WTC11 (cell line): ENCODE measurements around the gene KLB. TPM values are rescaled to one million over a fixed set of nuclear protein-coding genes. Genes with fewer than 3 reads are reported as not detected.

ENCODE experiments used
- ATAC-seq: fragments of 200-7000 bp; cut with Tn5 transposase; 2 replicates; pipeline ENCODE4 v1.10.0; 2021; ENCODE audit warnings: mild to moderate bottlenecking, moderate library complexity
- CTCF ChIA-PET: fragments of 300-600 bp; sonication (Branson Sonifier 250); formaldehyde crosslinking; loops from one replicate; lab custom pipeline; 2021; ENCODE audit warnings: antibody characterized with exemption; lab: Charles Lee
- POLR2A ChIA-PET: fragments of 350-600 bp; sonication (Branson Sonifier 250); formaldehyde crosslinking; loops from one replicate; lab custom pipeline; 2021; ENCODE audit warnings: antibody characterized with exemption; lab: Charles Lee
- DNase-seq: peaks from one replicate; pipeline ENCODE4 v3.0.0; 2021; ENCODE audit warnings: low spot score
- H3K27ac Mint-ChIP-seq: 2 replicates; pipeline ENCODE4 v1.8.0; 2021; ENCODE audit warnings: mixed read lengths
- H3K27me3 Mint-ChIP-seq: 2 replicates; pipeline ENCODE4 v1.8.0; 2021; ENCODE audit warnings: low read depth, mild to moderate bottlenecking, moderate library complexity, mixed read lengths
- H3K36me3 Mint-ChIP-seq: 2 replicates; pipeline ENCODE4 v1.8.0; 2021; ENCODE audit warnings: mixed read lengths
- H3K4me1 Mint-ChIP-seq: 2 replicates; pipeline ENCODE4 v1.8.0; 2022; ENCODE audit warnings: mixed read lengths
- H3K4me3 Mint-ChIP-seq: 2 replicates; pipeline ENCODE4 v1.8.0; 2021; ENCODE audit warnings: mild to moderate bottlenecking, moderate library complexity, mixed read lengths
- H3K9me3 Mint-ChIP-seq: 2 replicates; pipeline ENCODE4 v1.8.0; 2021; ENCODE audit warnings: mixed read lengths
- CREB1 ChIP-seq: sonication (generic); formaldehyde crosslinking; IDR thresholded peaks from 2 replicates; pipeline ENCODE4 v1.8.0; 2023; ENCODE audit warnings: mild to moderate bottlenecking, missing genetic modification reagents
- CTCF ChIP-seq: fragments of 200-600 bp; IDR thresholded peaks from 2 replicates; pipeline ENCODE4 v1.8.0; 2022; ENCODE audit warnings: antibody characterized with exemption
- E2F1 ChIP-seq: sonication (generic); formaldehyde crosslinking; IDR thresholded peaks from 2 replicates; pipeline ENCODE4 v1.8.0; 2022; ENCODE audit warnings: mild to moderate bottlenecking, missing genetic modification reagents
- HMGA2 ChIP-seq: fragments of 250-450 bp; sonication (Bioruptor Pico); IDR thresholded peaks from 2 replicates; pipeline ENCODE4 v1.4.0; 2021; ENCODE audit warnings: mild to moderate bottlenecking, moderate library complexity
- HMGXB4 ChIP-seq: sonication (generic); formaldehyde crosslinking; IDR thresholded peaks from 2 replicates; pipeline ENCODE4 v1.8.1; 2023; ENCODE audit warnings: mild to moderate bottlenecking, moderate library complexity, missing genetic modification reagents
- MYBL2 ChIP-seq: sonication (generic); formaldehyde crosslinking; IDR thresholded peaks from 2 replicates; pipeline ENCODE4 v1.8.1; 2023; ENCODE audit warnings: mild to moderate bottlenecking, moderate library complexity, missing genetic modification reagents
- NFE2L1 ChIP-seq: sonication (generic); formaldehyde crosslinking; IDR thresholded peaks from 2 replicates; pipeline ENCODE4 v1.8.1; 2023; ENCODE audit warnings: missing genetic modification reagents
- PRDM15 ChIP-seq: sonication (generic); formaldehyde crosslinking; IDR thresholded peaks from 2 replicates; pipeline ENCODE4 v1.8.0; 2022; ENCODE audit warnings: missing genetic modification reagents
- SMAD3 ChIP-seq: sonication (generic); formaldehyde crosslinking; IDR thresholded peaks from 2 replicates; pipeline ENCODE4 v1.8.0; 2022; ENCODE audit warnings: missing genetic modification reagents, mild to moderate bottlenecking, borderline replicate concordance
- STAT6 ChIP-seq: sonication (generic); formaldehyde crosslinking; conservative IDR thresholded peaks from 2 replicates; pipeline ENCODE4 v1.8.1; 2023; ENCODE audit warnings: mild to moderate bottlenecking, low read depth, missing genetic modification reagents, moderate library complexity
- TCF7 ChIP-seq: sonication (generic); formaldehyde crosslinking; IDR thresholded peaks from 2 replicates; pipeline ENCODE4 v1.8.0; 2022; ENCODE audit warnings: mild to moderate bottlenecking, low read depth, missing genetic modification reagents, moderate library complexity
- USF2 ChIP-seq: sonication (generic); formaldehyde crosslinking; IDR thresholded peaks from 2 replicates; pipeline ENCODE4 v1.8.1; 2023; ENCODE audit warnings: mild to moderate bottlenecking, missing genetic modification reagents, moderate library complexity
- ZNF138 ChIP-seq: sonication (generic); formaldehyde crosslinking; conservative IDR thresholded peaks from 2 replicates; pipeline ENCODE4 v1.8.1; 2022; ENCODE audit warnings: mild to moderate bottlenecking, moderate library complexity, missing genetic modification reagents
- ZNF232 ChIP-seq: sonication (generic); formaldehyde crosslinking; IDR thresholded peaks from 2 replicates; pipeline ENCODE4 v1.8.0; 2022; ENCODE audit warnings: mild to moderate bottlenecking, missing genetic modification reagents
- ZNF396 ChIP-seq: fragments of 250-450 bp; sonication (Bioruptor Pico); IDR thresholded peaks from 2 replicates; pipeline ENCODE4 v1.8.0; 2021; ENCODE audit warnings: mild to moderate bottlenecking, moderate library complexity, borderline replicate concordance
- total RNA-seq: library from RNA; stranded (reverse); gene quantifications from 3 replicates; pipeline ENCODE4 v1.2.3, GENCODE V29; 2021
- TF ChIP-seq, protein P1 (sequence below): fragments of 250-450 bp; sonication (Bioruptor Pico); IDR thresholded peaks from 2 replicates; pipeline ENCODE4 v2.1.2; 2022; ENCODE audit warnings: mild to moderate bottlenecking, moderate library complexity

Gene KLB
- total RNA-seq, 1 experiment from 2014 or later, result not detected

- no peak overlapping the region for H3K4me3 Mint-ChIP-seq
- ChIA-PET CTCF (interaction anchor here (0.9 to 1.3 kb wide), 2 partner anchors 12 to 45 kb away, joined by 3 read pairs; no protein-coding TSS in a partner anchor), POLR2A (no interaction called here)
- H3K4me1 Mint-ChIP-seq, result no peaks in the 10 kb centered on the region
- ATAC-seq (no peak; the same call in 1 of the 2 replicates), DNase-seq (no peak)
- H3K9me3 Mint-ChIP-seq, result peaks cover 10% of the 10 kb centered on the region
- no peaks in the 10 kb centered on the region for H3K27me3 Mint-ChIP-seq
- peaks cover 15% of the 10 kb centered on the region for H3K36me3 Mint-ChIP-seq
- 0 out of 2 replicates have a peak overlapping the region, but pooled peaks have one; percentile 67 for H3K27ac Mint-ChIP-seq
- TF ChIP-seq E2F1 (CRISPR knock-in tag) (no peak), HMGXB4 (CRISPR knock-in tag) (no peak)
- TF ChIP-seq, all 79 proteins: peak for 0
Measured at GRCh38 chr4:39480902-39481695, 74.4 kb downstream of the KLB start.

GRCh38 chr4:39484582-39485272, 78.0 kb downstream of the KLB start:
- ATAC-seq, result no peak
- ChIA-PET POLR2A (no interaction called here), CTCF (no interaction called here)
- Mint-ChIP-seq H3K4me3 (no peak overlapping the region), H3K36me3 (peaks cover 8% of the 10 kb centered on the region), H3K4me1 (no peaks in the 10 kb centered on the region), H3K27me3 (no peaks in the 10 kb centered on the region), H3K9me3 (peaks cover 10% of the 10 kb centered on the region), H3K27ac (no peak overlapping the region)
- no peak for TF ChIP-seq ZNF138 (CRISPR knock-in tag)
- TF ChIP-seq CTCF, result no peak
- TF ChIP-seq NFE2L1, result no peak
- no peak for TF ChIP-seq HMGA2 (CRISPR knock-in tag)
- TF ChIP-seq SMAD3 (CRISPR knock-in tag), result no peak
- no peak for TF ChIP-seq USF2 (CRISPR knock-in tag)
- TF ChIP-seq ZNF232 (CRISPR knock-in tag), result no peak
- no peak for TF ChIP-seq CREB1 (CRISPR knock-in tag)
- TF ChIP-seq, protein P1, sequence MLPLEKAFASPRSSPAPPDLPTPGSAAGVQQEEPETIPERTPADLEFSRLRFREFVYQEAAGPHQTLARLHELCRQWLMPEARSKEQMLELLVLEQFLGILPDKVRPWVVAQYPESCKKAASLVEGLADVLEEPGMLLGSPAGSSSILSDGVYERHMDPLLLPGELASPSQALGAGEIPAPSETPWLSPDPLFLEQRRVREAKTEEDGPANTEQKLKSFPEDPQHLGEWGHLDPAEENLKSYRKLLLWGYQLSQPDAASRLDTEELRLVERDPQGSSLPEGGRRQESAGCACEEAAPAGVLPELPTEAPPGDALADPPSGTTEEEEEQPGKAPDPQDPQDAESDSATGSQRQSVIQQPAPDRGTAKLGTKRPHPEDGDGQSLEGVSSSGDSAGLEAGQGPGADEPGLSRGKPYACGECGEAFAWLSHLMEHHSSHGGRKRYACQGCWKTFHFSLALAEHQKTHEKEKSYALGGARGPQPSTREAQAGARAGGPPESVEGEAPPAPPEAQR (CRISPR knock-in tag), result no peak
- TF ChIP-seq STAT6 (CRISPR knock-in tag), result no peak
- no peak for TF ChIP-seq MYBL2
- TF ChIP-seq ZNF396 (CRISPR knock-in tag), result no peak
- no peak for TF ChIP-seq TCF7
- TF ChIP-seq PRDM15 (CRISPR knock-in tag), result no peak
- TF ChIP-seq, all 79 proteins: peak for 0
- no peak for DNase-seq
